SU-DHL-6 (cell line): ENCODE measurements around the gene CCDC157.
A peak's percentile ranks its signal among the peaks of the same experiment; 100 is the strongest.

Experiments used
- H2AFZ ChIP-seq: fragments of 200-600 bp; sonication (generic); 2 replicates; pipeline ENCODE4 v1.6.1; 2014; ENCODE audit warnings: low read depth, mild to moderate bottlenecking, moderate library complexity, mixed read lengths, antibody characterized with exemption, low read length; ENCODE audit not compliant: severe bottlenecking
- H3F3A ChIP-seq: fragments of 200-600 bp; shearing (Covaris generic); 2 replicates; pipeline ENCODE4 v1.6.0; 2016; ENCODE audit warnings: antibody characterized with exemption, mild to moderate bottlenecking; ENCODE audit not compliant: insufficient read depth
- H3K27ac ChIP-seq: fragments of 200-600 bp; sonication (generic); 2 replicates; pipeline ENCODE4 v1.5.1; 2016; ENCODE audit warnings: low read depth, mild to moderate bottlenecking, low read length, moderate library complexity, mixed read lengths
- H3K27me3 ChIP-seq: fragments of 200-600 bp; sonication (generic), shearing (Covaris generic); 2 replicates; pipeline ENCODE4 v1.6.0; 2014; ENCODE audit warnings: mild to moderate bottlenecking, low read length
- H3K36me3 ChIP-seq: fragments of 200-600 bp; sonication (generic); 2 replicates; pipeline ENCODE4 v1.6.1; 2014; ENCODE audit warnings: mild to moderate bottlenecking, low read length, mixed read lengths
- H3K4me2 ChIP-seq: fragments of 300-600, 200-600 bp; shearing (Covaris generic), sonication (generic); 2 replicates; pipeline ENCODE4 v1.6.0; 2014; ENCODE audit warnings: low read length, low read depth, mild to moderate bottlenecking; ENCODE audit not compliant: poor library complexity, severe bottlenecking
- H3K4me3 ChIP-seq: fragments of 200-600 bp; sonication (generic); 2 replicates; pipeline ENCODE4 v1.5.1; 2014; ENCODE audit warnings: antibody characterized with exemption, low read length, mild to moderate bottlenecking, mixed read lengths; ENCODE audit not compliant: insufficient read depth, poor library complexity, severe bottlenecking
- H3K79me2 ChIP-seq: fragments of 200-600 bp; sonication (generic); 2 replicates; pipeline ENCODE4 v1.6.1; 2014; ENCODE audit warnings: mild to moderate bottlenecking, low read length, moderate library complexity; ENCODE audit not compliant: insufficient read depth
- H3K9ac ChIP-seq: fragments of 200-600 bp; sonication (generic); 2 replicates; pipeline ENCODE4 v1.7.0; 2014; ENCODE audit warnings: mild to moderate bottlenecking, low read length
- H3K9me2 ChIP-seq: fragments of 200-600 bp; sonication (generic); replicated peaks from 2 replicates; pipeline ENCODE4 v1.6.1; 2014; ENCODE audit warnings: low read length; ENCODE audit not compliant: insufficient read depth
- H3K9me3 ChIP-seq: fragments of 200-600 bp; sonication (generic); 2 replicates; pipeline ENCODE4 v1.6.1; 2014; ENCODE audit warnings: low read length, mixed read lengths; ENCODE audit not compliant: insufficient read depth
- H4K20me1 ChIP-seq: fragments of 200-600 bp; sonication (generic); 2 replicates; pipeline ENCODE4 v1.6.1; 2014; ENCODE audit warnings: low read depth, mild to moderate bottlenecking, antibody characterized with exemption, low read length, moderate library complexity, mixed read lengths
- CTCF ChIP-seq: fragments of 200-600 bp; sonication (generic); IDR thresholded peaks from one replicate; pipeline ENCODE4 v1.5.1; 2017; ENCODE audit warnings: antibody characterized with exemption, mild to moderate bottlenecking, low read length, moderate library complexity; ENCODE audit not compliant: insufficient read depth, poor library complexity, severe bottlenecking
- EZH2phosphoT487 ChIP-seq: fragments of 200-600 bp; sonication (generic), shearing (Covaris generic); conservative IDR thresholded peaks from 2 replicates; pipeline ENCODE4 v1.6.1; 2018; ENCODE audit warnings: mild to moderate bottlenecking, antibody characterized with exemption, low read length, moderate library complexity, mixed read lengths

The CCDC157 gene

GRCh38 chr22:30354644-30355043 lies 2.2 kb upstream of the CCDC157 start:
- no peaks in the 10 kb centered on the region for H3F3A ChIP-seq
- no peak overlapping the region for H3K27ac ChIP-seq
- H3K36me3 ChIP-seq = peaks cover 5% of the 10 kb centered on the region; the same call in 1 of the 2 replicates
- peaks cover 2% of the 10 kb centered on the region; the same call in 1 of the 2 replicates for H4K20me1 ChIP-seq
- H3K9ac ChIP-seq = no peak overlapping the region
- TF ChIP-seq CTCF (no peak), EZH2phosphoT487 (no peak)
- H3K9me2 ChIP-seq = no peaks in the 10 kb centered on the region
- H2AFZ ChIP-seq = no peak overlapping the region
- H3K4me2 ChIP-seq = peak overlapping the region; percentile 79
- no peaks in the 10 kb centered on the region for H3K27me3 ChIP-seq
- H3K79me2 ChIP-seq = peaks cover 51% of the 10 kb centered on the region
- H3K9me3 ChIP-seq = no peaks in the 10 kb centered on the region
- no peak overlapping the region for H3K4me3 ChIP-seq

DNA sequence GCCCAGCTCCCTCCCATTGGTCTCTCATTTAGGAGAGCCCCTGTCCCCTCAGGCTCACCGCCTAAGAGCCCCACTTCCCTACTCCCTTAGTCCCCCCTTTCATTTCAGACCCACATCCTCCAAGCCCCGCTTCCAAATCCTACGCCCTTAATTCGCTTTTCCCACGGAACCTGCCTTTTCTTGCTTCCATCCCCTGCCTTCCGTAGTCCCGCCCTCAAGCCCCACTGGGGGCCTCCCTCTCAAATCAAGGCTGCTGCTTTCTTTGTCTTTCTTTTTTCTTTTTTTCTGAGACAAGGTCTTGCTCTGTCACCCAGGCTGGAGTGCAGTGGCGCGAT lies 396 bp downstream of the CCDC157 start:
- H3K9me2 ChIP-seq = no peaks in the 10 kb centered on the region
- H2AFZ ChIP-seq = peak overlapping the region; percentile 85
- peak overlapping the region; percentile 79 for H3K4me2 ChIP-seq
- TF ChIP-seq CTCF (no peak), EZH2phosphoT487 (no peak)
- peak overlapping the region; percentile 95 for H3K4me3 ChIP-seq
- H3K36me3 ChIP-seq = no peaks in the 10 kb centered on the region
- H4K20me1 ChIP-seq = peaks cover 2% of the 10 kb centered on the region; the same call in 1 of the 2 replicates
- H3K9ac ChIP-seq = peak overlapping the region; percentile 90
- H3K9me3 ChIP-seq = no peaks in the 10 kb centered on the region
- no peak overlapping the region for H3K27ac ChIP-seq
- no peaks in the 10 kb centered on the region for H3F3A ChIP-seq
- H3K27me3 ChIP-seq = no peaks in the 10 kb centered on the region
- H3K79me2 ChIP-seq = peaks cover 37% of the 10 kb centered on the region

GRCh38 chr22:30357650-30358215 lies 926 bp downstream of the CCDC157 start:
- peak overlapping the region; percentile 79 for H3K4me2 ChIP-seq
- H3K9me3 ChIP-seq = no peaks in the 10 kb centered on the region
- H3K9me2 ChIP-seq = no peaks in the 10 kb centered on the region
- H3K27me3 ChIP-seq = no peaks in the 10 kb centered on the region
- H3K4me3 ChIP-seq = no peak overlapping the region
- no peak overlapping the region for H3K27ac ChIP-seq
- H3K36me3 ChIP-seq = no peaks in the 10 kb centered on the region
- 0 out of 2 replicates have a peak overlapping the region, but pooled peaks have one; percentile 90 for H3K9ac ChIP-seq
- TF ChIP-seq CTCF (no peak), EZH2phosphoT487 (no peak)
- H3K79me2 ChIP-seq = peaks cover 33% of the 10 kb centered on the region
- no peak overlapping the region for H2AFZ ChIP-seq
- peaks cover 2% of the 10 kb centered on the region; the same call in 1 of the 2 replicates for H4K20me1 ChIP-seq
- no peaks in the 10 kb centered on the region for H3F3A ChIP-seq
